HepG2 (cell line): ENCODE results near the gene NEXMIF. TPM values are rescaled to one million over a fixed set of nuclear protein-coding genes. Genes with fewer than 3 reads are reported as not detected.

Experiments
- ATAC-seq: fragments of 200-7000 bp; cut with Tn5 transposase; 3 replicates; pipeline ENCODE4 v1.9.1; 2020; ENCODE audit warnings: mild to moderate bottlenecking, moderate library complexity
- BruUV-seq: library from RNA; stranded (reverse); fragments of 400-500 nt; replicated peaks from 2 replicates; lab custom pipeline; 2021; lab: Mats Ljungman, UMichigan
- CTCF ChIA-PET: fragments of 300-600 bp; formaldehyde crosslinking; extraction: SDS; loops from one replicate; lab custom pipeline; 2021; ENCODE audit warnings: low total read pairs, inconsistent platforms, low intra/inter-chr PET ratio; lab: Yijun Ruan, JAX
- POLR2A ChIA-PET: fragments of 350-600 bp; sonication (Branson Sonifier 250); formaldehyde crosslinking; loops from one replicate; lab custom pipeline; 2020; ENCODE audit warnings: antibody characterized with exemption, inconsistent platforms; lab: Yijun Ruan, JAX
- DNase-seq: peaks from one replicate; pipeline ENCODE4 v3.0.0-alpha.2; 2015; ENCODE audit warnings: low spot score
- FAIRE-seq: peaks from 3 replicates; lab custom pipeline; 2011; peaks lifted over from hg19 to GRCh38; lab: Jason Lieb, UNC
- H2AFZ ChIP-seq: one replicate; pipeline ENCODE4 v1.6.1; 2011; ENCODE audit warnings: low read length, inconsistent platforms
- H3K27ac ChIP-seq: fragments of 300-600 bp; 3 replicates; pipeline ENCODE4 v1.8.0; 2011; ENCODE audit warnings: mixed run types, mild to moderate bottlenecking, mixed read lengths, low read length, inconsistent platforms; ENCODE audit not compliant: insufficient read depth; ENCODE audit errors: extremely low read length
- H3K27me3 ChIP-seq, 2 experiments: fragments of 200-600 bp in 1 of 2; 2 replicates in 1 of 2; 3 replicates in 1 of 2; pipeline versions ENCODE4 v1.6.0 to v1.8.0; 2011; ENCODE audit warnings: low read length in 2 of 2, mild to moderate bottlenecking in 2 of 2, moderate library complexity in 2 of 2, inconsistent platforms in 1 of 2; ENCODE audit not compliant: insufficient read depth in 2 of 2, control insufficient read depth in 1 of 2
- H3K36me3 ChIP-seq, 2 experiments: fragments of 200-600 bp in 1 of 2; replicated peaks in 1 of 2; 2 replicates in 1 of 2; 3 replicates in 1 of 2; pipeline versions ENCODE4 v1.5.1 to v1.8.0; 2011; ENCODE audit warnings: low read length in 2 of 2, inconsistent platforms in 1 of 2; ENCODE audit not compliant: insufficient read depth in 2 of 2, control insufficient read depth in 1 of 2
- H3K4me1 ChIP-seq: 2 replicates; pipeline ENCODE4 v1.5.1; 2012; ENCODE audit warnings: low read length, inconsistent platforms; ENCODE audit not compliant: insufficient read depth
- H3K4me2 ChIP-seq: 2 replicates; pipeline ENCODE4 v1.6.0; 2011; ENCODE audit warnings: low read depth, low read length, inconsistent platforms
- H3K4me3 ChIP-seq, 3 experiments: fragments of 200-600 bp in 1 of 3; sonication (generic), shearing (Covaris generic) in 1 of 3; replicated peaks in 1 of 3; 2 replicates each; pipeline ENCODE4 v1.5.1; 2011 to 2016; ENCODE audit warnings: low read length in 3 of 3, inconsistent platforms in 2 of 3, low read depth in 2 of 3, mild to moderate bottlenecking in 2 of 3, control low read depth in 1 of 3, mixed read lengths in 1 of 3; ENCODE audit not compliant: insufficient read depth in 1 of 3
- H3K79me2 ChIP-seq: one replicate; pipeline ENCODE4 v1.6.1; 2011; ENCODE audit warnings: low read length, inconsistent platforms; ENCODE audit not compliant: insufficient read depth
- H3K9ac ChIP-seq: 2 replicates; pipeline ENCODE4 v1.6.0; 2011; ENCODE audit warnings: mild to moderate bottlenecking, low read depth, low read length, inconsistent platforms; ENCODE audit not compliant: insufficient read depth
- H3K9me3 ChIP-seq: 2 replicates; pipeline ENCODE4 v1.5.1; 2012; ENCODE audit warnings: mild to moderate bottlenecking, low read length
- H4K20me1 ChIP-seq: 2 replicates; pipeline ENCODE4 v1.6.0; 2011; ENCODE audit warnings: inconsistent platforms, mild to moderate bottlenecking, low read length, moderate library complexity; ENCODE audit not compliant: insufficient read depth
- KLF13 ChIP-seq: sonication (generic); formaldehyde crosslinking; IDR thresholded peaks from 2 replicates; pipeline ENCODE4 v1.4.0; 2020; ENCODE audit warnings: mild to moderate bottlenecking, missing genetic modification reagents
- MXD1 ChIP-seq: sonication (generic); formaldehyde crosslinking; IDR thresholded peaks from 2 replicates; pipeline ENCODE4 v1.4.0; 2020; ENCODE audit warnings: mild to moderate bottlenecking, missing genetic modification reagents
- SMC3 ChIP-seq: IDR thresholded peaks from 2 replicates; pipeline ENCODE4 v1.6.1; 2011; ENCODE audit warnings: low read length, improper control_type of control experiment
- ZNF709 ChIP-seq: sonication (generic); formaldehyde crosslinking; IDR thresholded peaks from 2 replicates; pipeline ENCODE4 v1.5.0; 2020; ENCODE audit warnings: mild to moderate bottlenecking, missing genetic modification reagents
- WGBS: methylation state at CpG from one replicate; pipeline ENCODE4 v1.1.6; 2017; ENCODE audit warnings: low lambda C conversion rate; 5-methylcytosine and 5-hydroxymethylcytosine counted together
- in situ Hi-C: cut with HindIII; loops from 2 replicates; pipeline ENCODE4 v1.10.0; 2017; ENCODE audit warnings: low pct_unique_long_range_greater_than_20kb; ENCODE audit not compliant: extremely low pct_ligation_motif_present
- intact Hi-C: fragments of 100-400 bp; cut with micrococcal nuclease; formaldehyde crosslinking; loops from one replicate; pipeline ENCODE4 v1.10.0; 2022; ENCODE audit not compliant: unreplicated experiment
- polyA plus RNA-seq, 8 experiments: library from polyadenylated mRNA; depleted of rRNA in 3 of 8; stranded (reverse) in 7 of 8; unstranded in 1 of 8; fragments of >200 nt; fragmentation: Illumina TruSeq in 4 of 8; extraction: Trizol in 4 of 8; gene quantifications; 2 replicates each; pipeline versions ENCODE4 v1.2.1 to v1.2.3, GENCODE V29; 2011 to 2016; ENCODE audit warnings: low read depth in 4 of 8, missing spikeins in 1 of 8, mixed read lengths in 1 of 8; ENCODE audit not compliant: insufficient read depth in 1 of 8
- total RNA-seq, 5 experiments: library from RNA; depleted of rRNA; stranded (reverse); fragments of >200 nt; fragmentation: Illumina TruSeq; extraction: Trizol; gene quantifications; 2 replicates each; pipeline ENCODE4 v1.2.3, GENCODE V29; 2016; ENCODE audit warnings: low read depth in 1 of 5
- TF ChIP-seq, protein P1 (sequence below): sonication (generic); IDR thresholded peaks from 2 replicates; pipeline ENCODE4 v1.6.1; 2016; ENCODE audit warnings: low read depth, borderline replicate concordance

NEXMIF gene
- total and polyA plus RNA-seq, 2 of the 13 experiments (the other 11 are each of a cell fraction or from before 2014, with no cell fraction given), result under 0.01 TPM; not detected in 1

GRCh38 chrX:74902806-74903205, 22.4 kb downstream of the NEXMIF start:
- no peak for FAIRE-seq
- BruUV-seq, result no TSS peak
- no peak overlapping the region for H3K27ac ChIP-seq
- no peak overlapping the region for H3K4me2 ChIP-seq
- no peaks in the 10 kb centered on the region for H3K9me3 ChIP-seq
- H3K4me1 ChIP-seq, result no peaks in the 10 kb centered on the region
- H3K27me3 ChIP-seq, result no peaks in the 10 kb centered on the region
- CTCF ChIA-PET, result no interaction called here
- H2AFZ ChIP-seq, result no peak overlapping the region
- intact Hi-C loops (no loop called here), in situ Hi-C loops (no loop called here)
- ATAC-seq, result no peak
- H3K79me2 ChIP-seq, result no peaks in the 10 kb centered on the region
- H3K9ac ChIP-seq, result no peak overlapping the region
- no peak for DNase-seq
- 0% methylated on average over 2 of the region's 2 CpGs for WGBS
- POLR2A ChIA-PET, result no interaction called here
- H4K20me1 ChIP-seq, result no peaks in the 10 kb centered on the region
- TF ChIP-seq KLF13 (CRISPR knock-in tag), result no peak
- TF ChIP-seq, protein P1, sequence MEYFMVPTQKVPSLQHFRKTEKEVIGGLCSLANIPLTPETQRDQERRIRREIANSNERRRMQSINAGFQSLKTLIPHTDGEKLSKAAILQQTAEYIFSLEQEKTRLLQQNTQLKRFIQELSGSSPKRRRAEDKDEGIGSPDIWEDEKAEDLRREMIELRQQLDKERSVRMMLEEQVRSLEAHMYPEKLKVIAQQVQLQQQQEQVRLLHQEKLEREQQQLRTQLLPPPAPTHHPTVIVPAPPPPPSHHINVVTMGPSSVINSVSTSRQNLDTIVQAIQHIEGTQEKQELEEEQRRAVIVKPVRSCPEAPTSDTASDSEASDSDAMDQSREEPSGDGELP, result peak; percentile 63
- no peak overlapping the region for H3K4me3 ChIP-seq
- H3K36me3 ChIP-seq, result no peaks in the 10 kb centered on the region

- ChIA-PET POLR2A (no interaction called here), CTCF (no interaction called here)
- intact Hi-C loops, result no loop called here
- no peaks in the 10 kb centered on the region for H3K36me3 ChIP-seq
- H3K9ac ChIP-seq, result no peak overlapping the region
- no peaks in the 10 kb centered on the region for H3K9me3 ChIP-seq
- no peak for FAIRE-seq
- no peak overlapping the region for H2AFZ ChIP-seq
- H3K4me2 ChIP-seq, result no peak overlapping the region
- 26% methylated on average over 3 of the region's 3 CpGs for WGBS
- H4K20me1 ChIP-seq, result no peaks in the 10 kb centered on the region
- in situ Hi-C loops, result no loop called here
- no peaks in the 10 kb centered on the region for H3K27me3 ChIP-seq
- H3K4me1 ChIP-seq, result peaks cover 9% of the 10 kb centered on the region
- BruUV-seq, result no TSS peak
- H3K27ac ChIP-seq, result no peak overlapping the region
- TF ChIP-seq MXD1 (CRISPR knock-in tag) (no peak), SMC3 (no peak), ZNF709 (no peak)
- no peak for DNase-seq
- H3K4me3 ChIP-seq, result no peak overlapping the region
- no peak for ATAC-seq
- H3K79me2 ChIP-seq, result no peaks in the 10 kb centered on the region
Measured at GRCh38 chrX:74892561-74892960, 32.7 kb downstream of the NEXMIF start.
